ENCODE measurements around the gene DEFB126. TPM values are rescaled to one million over a fixed set of nuclear protein-coding genes. Genes with fewer than 3 reads are reported as not detected.
"Not testable (repeated sequence)": the region's sequence is repeated elsewhere in the genome, so short reads cannot be mapped to it uniquely, and the experiment has no call there.

DEFB126 gene, protein sequence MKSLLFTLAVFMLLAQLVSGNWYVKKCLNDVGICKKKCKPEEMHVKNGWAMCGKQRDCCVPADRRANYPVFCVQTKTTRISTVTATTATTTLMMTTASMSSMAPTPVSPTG
- not detected for total RNA-seq
- not detected for polyA plus RNA-seq (ENCODE audit: insufficient read depth, low read depth, low replicate concordance)
- long read RNA-seq, donor 1: 0 reads
- long read RNA-seq, donor 2: 0 reads
- long read RNA-seq, donor 3: 0 reads
- long read RNA-seq, donor 4: 0 reads
- long read RNA-seq, donor 5: 0 reads
- long read RNA-seq, donor 6: 0 reads
- long read RNA-seq, donor 7: 0 reads
- long read RNA-seq, donor 8: 0 reads
- long read RNA-seq, donor 9: 0 reads
- long read RNA-seq, donor 10: 0 reads

DNA sequence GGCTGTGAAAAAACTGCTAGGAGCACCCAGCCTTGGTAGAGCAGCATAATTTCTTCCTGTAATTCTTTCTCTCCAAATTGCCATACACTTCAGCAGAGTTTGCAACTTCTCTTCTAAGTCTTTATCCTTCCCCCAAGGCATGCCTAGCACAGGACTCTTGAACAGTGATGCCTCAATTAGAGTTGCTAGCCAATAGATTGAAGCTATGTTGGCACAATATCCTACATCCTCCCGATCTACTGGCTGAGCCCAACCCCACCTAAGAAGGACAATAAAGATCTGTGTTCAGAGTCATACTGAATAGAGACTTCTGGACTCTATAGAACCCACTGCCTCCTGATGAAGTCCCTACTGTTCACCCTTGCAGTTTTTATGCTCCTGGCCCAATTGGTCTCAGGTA lies at the start of gene DEFB126:
DEFB126 (plus strand) TSS at position 301 of the 400 bp plus-strand sequence; CDS start at position 340, 39 bp downstream.
- Histone ChIP-seq H3K9me3 (ENCODE audit: control insufficient read depth in 2 of 3, insufficient read depth in 1 of 3, low read length in 3 of 3) (no peaks in the 10 kb centered on the region), H3K9ac (ENCODE audit: low read length in 3 of 3) (no peak within 1 kb of the TSS), H3K36me3 (ENCODE audit: control insufficient read depth in 2 of 3, insufficient read depth in 3 of 3, low read length in 3 of 3) (no peaks in the 10 kb centered on the region), H3K4me1 (ENCODE audit: control insufficient read depth in 2 of 3, insufficient read depth in 2 of 3, low read depth in 1 of 3, low read length in 3 of 3) (no peaks in the 10 kb centered on the region), H3K4me3 (ENCODE audit: low read length in 3 of 3) (no peak within 1 kb of the TSS), H3K27ac (ENCODE audit: low read depth in 2 of 2, low read length in 2 of 2) (no peak within 1 kb of the TSS), H3K27me3 (ENCODE audit: control insufficient read depth, insufficient read depth, low read length) (no peaks in the 10 kb centered on the region)
- intact Hi-C loops (cut with DNase I): no loop called here
- FAIRE-seq (no peak), DNase-seq (no peak)
- TF ChIP-seq, protein P1, sequence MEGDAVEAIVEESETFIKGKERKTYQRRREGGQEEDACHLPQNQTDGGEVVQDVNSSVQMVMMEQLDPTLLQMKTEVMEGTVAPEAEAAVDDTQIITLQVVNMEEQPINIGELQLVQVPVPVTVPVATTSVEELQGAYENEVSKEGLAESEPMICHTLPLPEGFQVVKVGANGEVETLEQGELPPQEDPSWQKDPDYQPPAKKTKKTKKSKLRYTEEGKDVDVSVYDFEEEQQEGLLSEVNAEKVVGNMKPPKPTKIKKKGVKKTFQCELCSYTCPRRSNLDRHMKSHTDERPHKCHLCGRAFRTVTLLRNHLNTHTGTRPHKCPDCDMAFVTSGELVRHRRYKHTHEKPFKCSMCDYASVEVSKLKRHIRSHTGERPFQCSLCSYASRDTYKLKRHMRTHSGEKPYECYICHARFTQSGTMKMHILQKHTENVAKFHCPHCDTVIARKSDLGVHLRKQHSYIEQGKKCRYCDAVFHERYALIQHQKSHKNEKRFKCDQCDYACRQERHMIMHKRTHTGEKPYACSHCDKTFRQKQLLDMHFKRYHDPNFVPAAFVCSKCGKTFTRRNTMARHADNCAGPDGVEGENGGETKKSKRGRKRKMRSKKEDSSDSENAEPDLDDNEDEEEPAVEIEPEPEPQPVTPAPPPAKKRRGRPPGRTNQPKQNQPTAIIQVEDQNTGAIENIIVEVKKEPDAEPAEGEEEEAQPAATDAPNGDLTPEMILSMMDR (IDR thresholded peaks at IDR 0.05; ENCODE audit: borderline replicate concordance, extremely low read depth, insufficient read depth): no peak

DNA sequence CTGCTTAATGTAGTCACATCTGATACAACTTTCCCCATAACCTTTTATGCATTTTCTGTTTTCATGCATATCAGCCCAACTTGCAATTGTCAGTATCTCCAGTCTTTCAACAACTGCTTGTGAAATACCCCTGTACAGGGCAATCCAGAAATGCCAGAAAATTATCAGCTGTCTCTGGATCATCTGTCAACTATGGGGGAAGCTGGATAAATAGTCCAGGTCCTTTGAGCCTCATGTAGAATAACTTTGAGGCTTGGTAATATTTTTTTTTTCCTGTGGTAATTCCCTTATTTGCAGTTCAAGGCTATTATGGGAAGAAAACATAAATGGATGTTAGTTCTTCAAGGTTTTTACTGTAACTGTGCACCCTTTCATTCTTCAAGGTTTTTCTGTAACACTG lies 48.7 kb upstream of the DEFB126 start:
- Histone ChIP-seq H3K27me3 (ENCODE audit: control insufficient read depth, insufficient read depth, low read length) (no peaks in the 10 kb centered on the region), H3K36me3 (ENCODE audit: control insufficient read depth in 2 of 3, insufficient read depth in 3 of 3, low read length in 3 of 3) (no peaks in the 10 kb centered on the region), H3K27ac (ENCODE audit: low read depth in 2 of 2, low read length in 2 of 2) (no peak overlapping the region), H3K9me3 (ENCODE audit: control insufficient read depth in 2 of 3, insufficient read depth in 1 of 3, low read length in 3 of 3) (peaks cover 0 to 2% (median 0%) of the 10 kb centered on the region in 3 donors), H3K9ac (ENCODE audit: low read length in 3 of 3) (no peak overlapping the region), H3K4me1 (ENCODE audit: control insufficient read depth in 2 of 3, insufficient read depth in 2 of 3, low read depth in 1 of 3, low read length in 3 of 3) (no peaks in the 10 kb centered on the region), H3K4me3 (ENCODE audit: low read length in 3 of 3) (no peak overlapping the region)
- FAIRE-seq (no peak), DNase-seq (no peak)
- intact Hi-C loops (cut with DNase I): no loop called here
- TF ChIP-seq, protein P1 (IDR thresholded peaks at IDR 0.05; ENCODE audit: borderline replicate concordance, extremely low read depth, insufficient read depth): no peak

DNA sequence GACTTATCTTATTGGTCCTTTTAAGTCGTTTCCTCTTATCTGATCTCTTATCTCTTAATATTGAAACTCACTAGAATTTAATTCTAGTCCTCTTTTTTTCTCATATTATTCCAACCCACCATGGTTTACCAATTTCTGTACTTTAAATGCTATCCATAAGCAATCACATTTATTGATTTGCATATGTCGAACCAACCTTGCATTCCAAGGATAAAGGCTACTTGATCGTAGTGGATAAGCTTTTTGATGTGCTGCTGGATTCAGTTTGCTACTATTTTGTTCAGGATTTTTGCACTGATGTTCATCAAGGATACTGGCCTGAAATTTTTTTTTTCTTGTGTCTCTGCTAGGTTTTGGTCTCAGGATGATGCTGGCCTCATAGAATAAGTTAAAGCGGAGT lies 47.2 kb upstream of the DEFB126 start:
- intact Hi-C loops (cut with DNase I): no loop called here
- peaks cover 0 to 2% (median 0%) of the 10 kb centered on the region in 3 donors for H3K9me3 ChIP-seq (ENCODE audit: control insufficient read depth in 2 of 3, insufficient read depth in 1 of 3, low read length in 3 of 3)
- TF ChIP-seq, protein P1 (IDR thresholded peaks at IDR 0.05; ENCODE audit: borderline replicate concordance, extremely low read depth, insufficient read depth): no peak
- no peaks in the 10 kb centered on the region for H3K27me3 ChIP-seq (ENCODE audit: control insufficient read depth, insufficient read depth, low read length)
- H3K36me3 ChIP-seq (ENCODE audit: control insufficient read depth in 2 of 3, insufficient read depth in 3 of 3, low read length in 3 of 3): no peaks in the 10 kb centered on the region
- H3K9ac ChIP-seq (ENCODE audit: low read length in 3 of 3): no peak overlapping the region
- no peaks in the 10 kb centered on the region for H3K4me1 ChIP-seq (ENCODE audit: control insufficient read depth in 2 of 3, insufficient read depth in 2 of 3, low read depth in 1 of 3, low read length in 3 of 3)
- FAIRE-seq (no peak), DNase-seq (no peak)
- no peak overlapping the region for H3K4me3 ChIP-seq (ENCODE audit: low read length in 3 of 3)
- no peak overlapping the region for H3K27ac ChIP-seq (ENCODE audit: low read depth in 2 of 2, low read length in 2 of 2)

DNA sequence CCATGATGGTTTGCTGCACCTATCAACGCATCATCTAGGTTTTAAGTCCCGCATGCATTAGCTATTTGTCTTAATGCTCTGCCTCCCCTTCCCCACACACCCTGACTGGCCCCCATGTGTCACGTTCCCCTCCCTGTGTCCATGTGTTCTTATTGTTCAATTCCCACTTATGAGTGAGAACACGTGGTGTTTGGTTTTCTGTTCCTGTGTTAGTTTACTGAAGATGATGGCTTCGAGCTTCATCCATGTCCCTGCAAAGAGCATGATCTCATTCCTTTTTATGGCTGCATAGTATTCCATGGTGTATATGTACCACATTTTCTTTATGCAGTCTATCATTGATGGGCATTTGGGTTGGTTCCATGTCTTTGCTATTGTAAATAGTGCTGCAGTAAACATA lies 44.7 kb upstream of the DEFB126 start:
- intact Hi-C loops (cut with DNase I); H3K4me1 ChIP-seq (ENCODE audit: control insufficient read depth in 2 of 3, insufficient read depth in 2 of 3, low read depth in 1 of 3, low read length in 3 of 3); DNase-seq; H3K4me3 ChIP-seq (ENCODE audit: low read length in 3 of 3); FAIRE-seq; H3K27me3 ChIP-seq (ENCODE audit: control insufficient read depth, insufficient read depth, low read length); H3K9me3 ChIP-seq (ENCODE audit: control insufficient read depth in 2 of 3, insufficient read depth in 1 of 3, low read length in 3 of 3); H3K36me3 ChIP-seq (ENCODE audit: control insufficient read depth in 2 of 3, insufficient read depth in 3 of 3, low read length in 3 of 3); H3K27ac ChIP-seq (ENCODE audit: low read depth in 2 of 2, low read length in 2 of 2); H3K9ac ChIP-seq (ENCODE audit: low read length in 3 of 3): not testable (repeated sequence)
